SK-N-SH treated with all-trans-retinoic acid at 6 μM for 48 hours (cell line): Measurements from ENCODE around the gene INPP4B.

ENCODE experiments used
- ATAC-seq: fragments of 200-7000 bp; cut with Tn5 transposase; 3 replicates; pipeline ENCODE4 v1.9.1; 2020; ENCODE audit warnings: mild to moderate bottlenecking, moderate library complexity
- ARNTL ChIP-seq: fragments of 450-650 bp; formaldehyde crosslinking; IDR thresholded peaks from 2 replicates; pipeline ENCODE4 v1.5.0; 2020; ENCODE audit warnings: low read depth, mild to moderate bottlenecking, moderate library complexity, borderline replicate concordance
- BACH2 ChIP-seq: fragments of 250-450 bp; sonication (Bioruptor Pico); IDR thresholded peaks from 2 replicates; pipeline ENCODE4 v1.9.0; 2021; ENCODE audit warnings: mild to moderate bottlenecking, borderline replicate concordance
- CSDC2 ChIP-seq: fragments of 250-450 bp; sonication (Bioruptor Pico); IDR thresholded peaks from 2 replicates; pipeline ENCODE4 v1.5.0; 2020; ENCODE audit warnings: mild to moderate bottlenecking, moderate library complexity
- ESRRG ChIP-seq: fragments of 250-450 bp; sonication (Bioruptor Pico); IDR thresholded peaks from 2 replicates; pipeline ENCODE4 v1.6.1; 2021; ENCODE audit warnings: mild to moderate bottlenecking
- GLIS3 ChIP-seq: fragments of 250-450 bp; sonication (Bioruptor Pico); IDR thresholded peaks from 2 replicates; pipeline ENCODE4 v1.5.0; 2020; ENCODE audit warnings: mild to moderate bottlenecking, moderate library complexity
- ISL1 ChIP-seq: fragments of 250-450 bp; sonication (Bioruptor Pico); IDR thresholded peaks from 2 replicates; pipeline ENCODE4 v2.1.2; 2022; ENCODE audit warnings: mild to moderate bottlenecking, moderate library complexity
- OSR1 ChIP-seq: fragments of 250-450 bp; sonication (Bioruptor Pico); IDR thresholded peaks from 2 replicates; pipeline ENCODE4 v1.8.0; 2022; ENCODE audit warnings: moderate library complexity, mild to moderate bottlenecking, inconsistent platforms
- SNAI2 ChIP-seq: fragments of 250-450 bp; sonication (Bioruptor Pico); IDR thresholded peaks from 2 replicates; pipeline ENCODE4 v1.5.0; 2020; ENCODE audit warnings: mild to moderate bottlenecking, moderate library complexity
- TCF4 ChIP-seq: fragments of 250-450 bp; sonication (Bioruptor Pico); IDR thresholded peaks from 2 replicates; pipeline ENCODE4 v1.8.0; 2021; ENCODE audit warnings: mild to moderate bottlenecking, moderate library complexity, borderline replicate concordance
- TOX ChIP-seq: fragments of 250-450 bp; sonication (Bioruptor Pico); IDR thresholded peaks from 2 replicates; pipeline ENCODE4 v1.8.0; 2021; ENCODE audit warnings: mild to moderate bottlenecking, moderate library complexity, borderline replicate concordance
- ZC3H10 ChIP-seq: fragments of 250-450 bp; sonication (Bioruptor Pico); IDR thresholded peaks from 2 replicates; pipeline ENCODE4 v1.5.1; 2021; ENCODE audit warnings: mild to moderate bottlenecking, moderate library complexity
- ZFP30 ChIP-seq: fragments of 450-650 bp; formaldehyde crosslinking; IDR thresholded peaks from 2 replicates; pipeline ENCODE4 v1.5.0; 2022; ENCODE audit warnings: mild to moderate bottlenecking, moderate library complexity
- ZNF70 ChIP-seq: fragments of 450-650 bp; formaldehyde crosslinking; IDR thresholded peaks from 2 replicates; pipeline ENCODE4 v1.5.0; 2020; ENCODE audit warnings: mild to moderate bottlenecking, moderate library complexity
- TF ChIP-seq, protein P1 (sequence below): fragments of 250-450 bp; sonication (Bioruptor Pico); IDR thresholded peaks from 2 replicates; pipeline ENCODE4 v1.5.0; 2020; ENCODE audit warnings: mild to moderate bottlenecking, moderate library complexity
- TF ChIP-seq, protein P2 (sequence below): fragments of 250-450 bp; sonication (Bioruptor Pico); IDR thresholded peaks from 2 replicates; pipeline ENCODE4 v1.5.1; 2021; ENCODE audit warnings: mild to moderate bottlenecking, moderate library complexity
- TF ChIP-seq, protein P3 (sequence below): fragments of 250-450 bp; sonication (Bioruptor Pico); IDR thresholded peaks from 2 replicates; pipeline ENCODE4 v1.8.0; 2020; ENCODE audit warnings: mild to moderate bottlenecking, moderate library complexity, borderline replicate concordance
- TF ChIP-seq, protein P4 (sequence below): fragments of 250-450 bp; sonication (Bioruptor Pico); IDR thresholded peaks from 2 replicates; pipeline ENCODE4 v1.8.0; 2021; ENCODE audit warnings: low read depth, mild to moderate bottlenecking, moderate library complexity, borderline replicate concordance

The INPP4B gene

GRCh38 chr4:142083264-142083663, 762.8 kb downstream of the INPP4B start (continued):
- TF ChIP-seq, protein P1, sequence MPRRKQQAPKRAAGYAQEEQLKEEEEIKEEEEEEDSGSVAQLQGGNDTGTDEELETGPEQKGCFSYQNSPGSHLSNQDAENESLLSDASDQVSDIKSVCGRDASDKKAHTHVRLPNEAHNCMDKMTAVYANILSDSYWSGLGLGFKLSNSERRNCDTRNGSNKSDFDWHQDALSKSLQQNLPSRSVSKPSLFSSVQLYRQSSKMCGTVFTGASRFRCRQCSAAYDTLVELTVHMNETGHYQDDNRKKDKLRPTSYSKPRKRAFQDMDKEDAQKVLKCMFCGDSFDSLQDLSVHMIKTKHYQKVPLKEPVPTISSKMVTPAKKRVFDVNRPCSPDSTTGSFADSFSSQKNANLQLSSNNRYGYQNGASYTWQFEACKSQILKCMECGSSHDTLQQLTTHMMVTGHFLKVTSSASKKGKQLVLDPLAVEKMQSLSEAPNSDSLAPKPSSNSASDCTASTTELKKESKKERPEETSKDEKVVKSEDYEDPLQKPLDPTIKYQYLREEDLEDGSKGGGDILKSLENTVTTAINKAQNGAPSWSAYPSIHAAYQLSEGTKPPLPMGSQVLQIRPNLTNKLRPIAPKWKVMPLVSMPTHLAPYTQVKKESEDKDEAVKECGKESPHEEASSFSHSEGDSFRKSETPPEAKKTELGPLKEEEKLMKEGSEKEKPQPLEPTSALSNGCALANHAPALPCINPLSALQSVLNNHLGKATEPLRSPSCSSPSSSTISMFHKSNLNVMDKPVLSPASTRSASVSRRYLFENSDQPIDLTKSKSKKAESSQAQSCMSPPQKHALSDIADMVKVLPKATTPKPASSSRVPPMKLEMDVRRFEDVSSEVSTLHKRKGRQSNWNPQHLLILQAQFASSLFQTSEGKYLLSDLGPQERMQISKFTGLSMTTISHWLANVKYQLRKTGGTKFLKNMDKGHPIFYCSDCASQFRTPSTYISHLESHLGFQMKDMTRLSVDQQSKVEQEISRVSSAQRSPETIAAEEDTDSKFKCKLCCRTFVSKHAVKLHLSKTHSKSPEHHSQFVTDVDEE = no peak
- no peak for TF ChIP-seq ZC3H10 (CRISPR knock-in tag)
- TF ChIP-seq GLIS3 (CRISPR knock-in tag) = no peak
- TF ChIP-seq, protein P2, sequence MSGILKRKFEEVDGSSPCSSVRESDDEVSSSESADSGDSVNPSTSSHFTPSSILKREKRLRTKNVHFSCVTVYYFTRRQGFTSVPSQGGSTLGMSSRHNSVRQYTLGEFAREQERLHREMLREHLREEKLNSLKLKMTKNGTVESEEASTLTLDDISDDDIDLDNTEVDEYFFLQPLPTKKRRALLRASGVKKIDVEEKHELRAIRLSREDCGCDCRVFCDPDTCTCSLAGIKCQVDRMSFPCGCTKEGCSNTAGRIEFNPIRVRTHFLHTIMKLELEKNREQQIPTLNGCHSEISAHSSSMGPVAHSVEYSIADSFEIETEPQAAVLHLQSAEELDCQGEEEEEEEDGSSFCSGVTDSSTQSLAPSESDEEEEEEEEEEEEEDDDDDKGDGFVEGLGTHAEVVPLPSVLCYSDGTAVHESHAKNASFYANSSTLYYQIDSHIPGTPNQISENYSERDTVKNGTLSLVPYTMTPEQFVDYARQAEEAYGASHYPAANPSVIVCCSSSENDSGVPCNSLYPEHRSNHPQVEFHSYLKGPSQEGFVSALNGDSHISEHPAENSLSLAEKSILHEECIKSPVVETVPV (CRISPR knock-in tag) = no peak
- no peak for TF ChIP-seq BACH2 (CRISPR knock-in tag)

DNA sequence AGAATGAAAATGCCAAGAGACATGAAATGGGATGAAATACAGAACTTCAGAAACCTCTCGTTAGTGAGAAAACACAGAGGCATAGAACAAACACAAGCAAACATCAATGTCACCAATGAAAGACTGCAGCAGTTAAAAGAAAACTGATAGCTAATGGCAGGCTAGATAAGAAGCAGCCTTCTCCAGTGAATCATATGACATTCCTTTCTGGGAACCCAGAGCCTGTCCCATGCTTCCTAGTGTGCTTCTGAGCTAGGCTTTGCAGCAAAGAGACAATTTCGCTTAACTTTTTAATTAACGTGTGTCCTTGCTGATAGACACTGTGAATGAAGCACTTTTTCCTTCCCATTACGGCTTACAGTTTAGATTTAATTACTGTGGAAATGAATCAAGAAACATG, 765.1 kb downstream of the INPP4B start:
- TF ChIP-seq GLIS3 (CRISPR knock-in tag) (no peak), ARNTL (CRISPR knock-in tag) (no peak), CSDC2 (CRISPR knock-in tag) (no peak), TOX (CRISPR knock-in tag) (peak; percentile 55; the same call in 1 of the 2 replicates), ZNF70 (no peak), ESRRG (CRISPR knock-in tag) (peak; percentile 69; the same call in 1 of the 2 replicates), BACH2 (CRISPR knock-in tag) (no peak), ZC3H10 (CRISPR knock-in tag) (peak; percentile 73; the same call in 1 of the 2 replicates), ISL1 (CRISPR knock-in tag) (peak; percentile 97), ZFP30 (no peak)
- TF ChIP-seq, protein P1 = no peak
- TF ChIP-seq, protein P3, sequence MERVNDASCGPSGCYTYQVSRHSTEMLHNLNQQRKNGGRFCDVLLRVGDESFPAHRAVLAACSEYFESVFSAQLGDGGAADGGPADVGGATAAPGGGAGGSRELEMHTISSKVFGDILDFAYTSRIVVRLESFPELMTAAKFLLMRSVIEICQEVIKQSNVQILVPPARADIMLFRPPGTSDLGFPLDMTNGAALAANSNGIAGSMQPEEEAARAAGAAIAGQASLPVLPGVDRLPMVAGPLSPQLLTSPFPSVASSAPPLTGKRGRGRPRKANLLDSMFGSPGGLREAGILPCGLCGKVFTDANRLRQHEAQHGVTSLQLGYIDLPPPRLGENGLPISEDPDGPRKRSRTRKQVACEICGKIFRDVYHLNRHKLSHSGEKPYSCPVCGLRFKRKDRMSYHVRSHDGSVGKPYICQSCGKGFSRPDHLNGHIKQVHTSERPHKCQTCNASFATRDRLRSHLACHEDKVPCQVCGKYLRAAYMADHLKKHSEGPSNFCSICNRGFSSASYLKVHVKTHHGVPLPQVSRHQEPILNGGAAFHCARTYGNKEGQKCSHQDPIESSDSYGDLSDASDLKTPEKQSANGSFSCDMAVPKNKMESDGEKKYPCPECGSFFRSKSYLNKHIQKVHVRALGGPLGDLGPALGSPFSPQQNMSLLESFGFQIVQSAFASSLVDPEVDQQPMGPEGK = 0 out of 2 replicates have a peak, but pooled peaks have one; percentile 12
- TF ChIP-seq, protein P4, sequence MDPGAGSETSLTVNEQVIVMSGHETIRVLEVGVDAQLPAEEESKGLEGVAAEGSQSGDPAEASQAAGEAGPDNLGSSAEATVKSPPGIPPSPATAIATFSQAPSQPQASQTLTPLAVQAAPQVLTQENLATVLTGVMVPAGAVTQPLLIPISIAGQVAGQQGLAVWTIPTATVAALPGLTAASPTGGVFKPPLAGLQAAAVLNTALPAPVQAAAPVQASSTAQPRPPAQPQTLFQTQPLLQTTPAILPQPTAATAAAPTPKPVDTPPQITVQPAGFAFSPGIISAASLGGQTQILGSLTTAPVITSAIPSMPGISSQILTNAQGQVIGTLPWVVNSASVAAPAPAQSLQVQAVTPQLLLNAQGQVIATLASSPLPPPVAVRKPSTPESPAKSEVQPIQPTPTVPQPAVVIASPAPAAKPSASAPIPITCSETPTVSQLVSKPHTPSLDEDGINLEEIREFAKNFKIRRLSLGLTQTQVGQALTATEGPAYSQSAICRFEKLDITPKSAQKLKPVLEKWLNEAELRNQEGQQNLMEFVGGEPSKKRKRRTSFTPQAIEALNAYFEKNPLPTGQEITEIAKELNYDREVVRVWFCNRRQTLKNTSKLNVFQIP (CRISPR knock-in tag) = peak; percentile 87; the same call in 1 of the 2 replicates
- TF ChIP-seq, protein P2 (CRISPR knock-in tag) = 0 out of 2 replicates have a peak, but pooled peaks have one; percentile 57
- peak; percentile 82 for ATAC-seq

GRCh38 chr4:142079959-142080358, 766.1 kb downstream of the INPP4B start:
- ATAC-seq = no peak
- no peak for TF ChIP-seq SNAI2 (CRISPR knock-in tag)
- no peak for TF ChIP-seq ZC3H10 (CRISPR knock-in tag)
- TF ChIP-seq, protein P3 = no peak
- no peak for TF ChIP-seq GLIS3 (CRISPR knock-in tag)
- TF ChIP-seq OSR1 (CRISPR knock-in tag) = no peak
- TF ChIP-seq, protein P4 (CRISPR knock-in tag) = no peak
- TF ChIP-seq, protein P2 (CRISPR knock-in tag) = no peak
- TF ChIP-seq BACH2 (CRISPR knock-in tag) = no peak
- no peak for TF ChIP-seq ZFP30
- TF ChIP-seq TOX (CRISPR knock-in tag) = no peak
- no peak for TF ChIP-seq ISL1 (CRISPR knock-in tag)
- no peak for TF ChIP-seq ZNF70
- TF ChIP-seq TCF4 (CRISPR knock-in tag) = no peak
